ENCODE measurements around the gene CCDC88A. TPM values are rescaled to one million over a fixed set of nuclear protein-coding genes. Genes with fewer than 3 reads are reported as not detected.

CCDC88A gene
- total RNA-seq, 1 experiment from 2014 or later: 60.8 TPM

GRCh38 chr2:55345064-55345463 lies 74.6 kb downstream of the CCDC88A start:
- BruUV-seq (replicated peaks): no TSS peak
- no peak for DNase-seq (ENCODE audit: unreplicated experiment)
- ChIA-PET POLR2A (no interaction called here), CTCF (interaction anchor here (1.0 kb wide), 1 partner anchor 9 kb away, joined by 5 read pairs; no protein-coding TSS in a partner anchor)
- Mint-ChIP-seq H3K27ac (ENCODE audit: low read depth, unreplicated experiment) (no peak overlapping the region), H3K4me3 (ENCODE audit: unreplicated experiment) (no peak overlapping the region), H3K27me3 (ENCODE audit: insufficient read depth, unreplicated experiment) (no peaks in the 10 kb centered on the region), H3K4me1 (ENCODE audit: insufficient read depth, unreplicated experiment) (no peaks in the 10 kb centered on the region), H3K9me3 (ENCODE audit: unreplicated experiment) (no peaks in the 10 kb centered on the region), H3K36me3 (ENCODE audit: insufficient read depth, unreplicated experiment) (peaks cover 28% of the 10 kb centered on the region)
- intact Hi-C loops (cut with micrococcal nuclease): no loop called here
- TF ChIP-seq CTCF (IDR thresholded peaks at IDR 0.05; ENCODE audit: unreplicated experiment): no peak

- DNase-seq (ENCODE audit: unreplicated experiment): no peak
- Mint-ChIP-seq H3K9me3 (ENCODE audit: unreplicated experiment) (no peaks in the 10 kb centered on the region), H3K27me3 (ENCODE audit: insufficient read depth, unreplicated experiment) (no peaks in the 10 kb centered on the region), H3K36me3 (ENCODE audit: insufficient read depth, unreplicated experiment) (peaks cover 34% of the 10 kb centered on the region), H3K4me3 (ENCODE audit: unreplicated experiment) (no peak overlapping the region), H3K4me1 (ENCODE audit: insufficient read depth, unreplicated experiment) (no peaks in the 10 kb centered on the region), H3K27ac (ENCODE audit: low read depth, unreplicated experiment) (no peak overlapping the region)
- intact Hi-C loops (cut with micrococcal nuclease): no loop called here
- no peak for TF ChIP-seq CTCF (IDR thresholded peaks at IDR 0.05; ENCODE audit: unreplicated experiment)
- no TSS peak for BruUV-seq (replicated peaks)
- ChIA-PET CTCF (interaction anchor here (0.6 kb wide), 1 partner anchor 11 kb away, joined by 4 read pairs; no protein-coding TSS in a partner anchor), POLR2A (interaction anchor here (0.6 kb wide), 1 partner anchor 18 kb away, joined by 3 read pairs; no protein-coding TSS in a partner anchor)
Measured at GRCh38 chr2:55338268-55338667, 81.4 kb downstream of the CCDC88A start.

GRCh38 chr2:55334728-55335127 lies 84.9 kb downstream of the CCDC88A start:
- TF ChIP-seq CTCF (IDR thresholded peaks at IDR 0.05; ENCODE audit: unreplicated experiment): no peak
- no TSS peak for BruUV-seq (replicated peaks)
- Mint-ChIP-seq H3K27ac (ENCODE audit: low read depth, unreplicated experiment) (no peak overlapping the region), H3K4me3 (ENCODE audit: unreplicated experiment) (no peak overlapping the region), H3K9me3 (ENCODE audit: unreplicated experiment) (no peaks in the 10 kb centered on the region), H3K27me3 (ENCODE audit: insufficient read depth, unreplicated experiment) (no peaks in the 10 kb centered on the region), H3K36me3 (ENCODE audit: insufficient read depth, unreplicated experiment) (peaks cover 42% of the 10 kb centered on the region), H3K4me1 (ENCODE audit: insufficient read depth, unreplicated experiment) (no peaks in the 10 kb centered on the region)
- intact Hi-C loops (cut with micrococcal nuclease): no loop called here
- ChIA-PET CTCF (no interaction called here), POLR2A (interaction anchor here (0.6 kb wide), 1 partner anchor 137 kb away, joined by 3 read pairs; no protein-coding TSS in a partner anchor)
- no peak for DNase-seq (ENCODE audit: unreplicated experiment)

GRCh38 chr2:55330541-55331297 lies 88.9 kb downstream of the CCDC88A start:
- Mint-ChIP-seq H3K27ac (ENCODE audit: low read depth, unreplicated experiment) (no peak overlapping the region), H3K4me3 (ENCODE audit: unreplicated experiment) (no peak overlapping the region), H3K9me3 (ENCODE audit: unreplicated experiment) (peaks cover 6% of the 10 kb centered on the region), H3K4me1 (ENCODE audit: insufficient read depth, unreplicated experiment) (no peaks in the 10 kb centered on the region), H3K27me3 (ENCODE audit: insufficient read depth, unreplicated experiment) (no peaks in the 10 kb centered on the region), H3K36me3 (ENCODE audit: insufficient read depth, unreplicated experiment) (peaks cover 62% of the 10 kb centered on the region)
- CTCF ChIA-PET: interaction anchor here (0.6 to 1.4 kb wide), 2 partner anchors 98 to 101 kb away, joined by 4 read pairs; no protein-coding TSS in a partner anchor
- DNase-seq (ENCODE audit: unreplicated experiment): no peak
- POLR2A ChIA-PET: interaction anchor here (0.5 to 1.2 kb wide), 3 partner anchors 19 to 82 kb away, joined by 3 to 4 read pairs (median 3); no protein-coding TSS in a partner anchor
- TF ChIP-seq CTCF (IDR thresholded peaks at IDR 0.05; ENCODE audit: unreplicated experiment): no peak
- intact Hi-C loops (cut with micrococcal nuclease): no loop called here
- BruUV-seq (replicated peaks): no TSS peak

Measured in MCF 10A (cell line).